ENCODE data around the gene ABCA10.

DNA sequence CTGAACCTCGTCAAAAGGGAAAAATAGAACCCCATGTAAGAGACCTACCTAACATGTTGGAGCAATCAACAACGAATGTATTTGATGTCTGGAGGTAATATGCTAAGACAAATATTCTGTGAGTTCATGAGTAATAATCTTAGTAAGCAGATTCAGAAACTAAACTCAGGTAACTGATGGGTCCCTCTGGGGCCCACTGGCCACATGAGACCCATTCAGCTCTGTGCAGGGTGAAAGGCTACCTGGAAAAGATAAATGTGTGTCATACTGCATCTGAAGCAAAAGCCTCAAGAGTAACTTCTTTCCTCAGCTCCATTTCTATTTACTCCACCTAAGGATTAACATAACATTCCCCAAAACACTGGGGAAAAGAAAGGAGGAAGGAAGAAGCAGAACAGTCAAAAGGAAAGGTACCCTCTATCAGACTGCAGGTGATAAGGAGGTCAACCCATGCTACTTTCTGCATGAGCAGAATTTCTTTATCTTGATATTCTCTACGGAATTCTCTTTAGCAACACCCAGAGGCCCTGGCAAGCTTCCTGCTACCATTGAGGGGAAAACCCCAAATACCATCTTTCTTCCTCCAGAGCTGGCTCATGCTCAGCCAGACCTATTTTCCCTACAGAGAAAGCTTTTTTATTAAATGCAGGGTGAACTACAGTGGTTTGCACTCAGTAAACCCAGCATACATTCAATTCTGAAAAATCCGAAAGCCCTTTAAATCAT, 49.2 kb downstream of the ABCA10 start:
- TF ChIP-seq, protein P1, sequence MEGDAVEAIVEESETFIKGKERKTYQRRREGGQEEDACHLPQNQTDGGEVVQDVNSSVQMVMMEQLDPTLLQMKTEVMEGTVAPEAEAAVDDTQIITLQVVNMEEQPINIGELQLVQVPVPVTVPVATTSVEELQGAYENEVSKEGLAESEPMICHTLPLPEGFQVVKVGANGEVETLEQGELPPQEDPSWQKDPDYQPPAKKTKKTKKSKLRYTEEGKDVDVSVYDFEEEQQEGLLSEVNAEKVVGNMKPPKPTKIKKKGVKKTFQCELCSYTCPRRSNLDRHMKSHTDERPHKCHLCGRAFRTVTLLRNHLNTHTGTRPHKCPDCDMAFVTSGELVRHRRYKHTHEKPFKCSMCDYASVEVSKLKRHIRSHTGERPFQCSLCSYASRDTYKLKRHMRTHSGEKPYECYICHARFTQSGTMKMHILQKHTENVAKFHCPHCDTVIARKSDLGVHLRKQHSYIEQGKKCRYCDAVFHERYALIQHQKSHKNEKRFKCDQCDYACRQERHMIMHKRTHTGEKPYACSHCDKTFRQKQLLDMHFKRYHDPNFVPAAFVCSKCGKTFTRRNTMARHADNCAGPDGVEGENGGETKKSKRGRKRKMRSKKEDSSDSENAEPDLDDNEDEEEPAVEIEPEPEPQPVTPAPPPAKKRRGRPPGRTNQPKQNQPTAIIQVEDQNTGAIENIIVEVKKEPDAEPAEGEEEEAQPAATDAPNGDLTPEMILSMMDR (IDR thresholded peaks at IDR 0.05): no peak
- no peak for TF ChIP-seq POLR2A (IDR thresholded peaks at IDR 0.05)

Measured in right lobe of liver (tissue), 4 donors.